Osteoblast (primary cell): ENCODE data around the gene COL4A2. TPM values are rescaled to one million over a fixed set of nuclear protein-coding genes. Genes with fewer than 3 reads are reported as not detected.

Source experiments
- DNase-seq: peaks from one replicate; pipeline ENCODE4 v3.0.0; 2011; ENCODE audit warnings: low spot score, mixed read lengths; ENCODE audit not compliant: insufficient read length; ENCODE audit errors: missing footprints
- H2AFZ ChIP-seq: 2 replicates; pipeline ENCODE4 v1.6.0; 2011; ENCODE audit warnings: mild to moderate bottlenecking, low read length
- H3K27ac ChIP-seq: 2 replicates; pipeline ENCODE4 v1.5.1; 2011; ENCODE audit warnings: mild to moderate bottlenecking, low read depth, low read length, moderate library complexity
- H3K27me3 ChIP-seq: 2 replicates; pipeline ENCODE4 v1.6.0; 2012; ENCODE audit warnings: mild to moderate bottlenecking, control low read depth, inconsistent platforms, low read length, moderate library complexity; ENCODE audit not compliant: insufficient read depth
- H3K36me3 ChIP-seq: 2 replicates; pipeline ENCODE4 v1.5.1; 2011; ENCODE audit warnings: mild to moderate bottlenecking, low read length, control low read depth, moderate library complexity; ENCODE audit not compliant: insufficient read depth
- H3K4me1 ChIP-seq: 2 replicates; pipeline ENCODE4 v1.5.1; 2011; ENCODE audit warnings: mild to moderate bottlenecking, low read length, control low read depth, moderate library complexity; ENCODE audit not compliant: insufficient read depth
- H3K4me2 ChIP-seq: 2 replicates; pipeline ENCODE4 v1.6.0; 2011; ENCODE audit warnings: mild to moderate bottlenecking, low read length; ENCODE audit not compliant: insufficient read depth
- H3K4me3 ChIP-seq: fragments of 200-600 bp; sonication (generic); 3 replicates; pipeline ENCODE4 v1.5.1; 2012; ENCODE audit warnings: mild to moderate bottlenecking, low read length, inconsistent platforms; ENCODE audit not compliant: insufficient read depth
- H3K79me2 ChIP-seq: 2 replicates; pipeline ENCODE4 v1.6.0; 2012; ENCODE audit warnings: mild to moderate bottlenecking, low read length, control low read depth, inconsistent platforms; ENCODE audit not compliant: insufficient read depth
- H3K9me3 ChIP-seq: 2 replicates; pipeline ENCODE4 v1.5.1; 2011; ENCODE audit warnings: low read depth, low read length, control low read depth
- H4K20me1 ChIP-seq: 2 replicates; pipeline ENCODE4 v1.6.0; 2012; ENCODE audit warnings: mild to moderate bottlenecking, low read length, control low read depth; ENCODE audit not compliant: insufficient read depth
- total RNA-seq: library from RNA; depleted of rRNA; stranded (reverse); fragments of >200 nt; gene quantifications from 2 replicates; pipeline ENCODE4 v1.2.3, GENCODE V29; 2012
- TF ChIP-seq, protein P1 (sequence below): IDR thresholded peaks from 2 replicates; pipeline ENCODE4 v1.5.1; 2011; ENCODE audit warnings: mild to moderate bottlenecking, low read depth, low read length, moderate library complexity; ENCODE audit errors: extremely low read depth

The COL4A2 gene
- total RNA-seq, 1 donor: 267 TPM

DNA sequence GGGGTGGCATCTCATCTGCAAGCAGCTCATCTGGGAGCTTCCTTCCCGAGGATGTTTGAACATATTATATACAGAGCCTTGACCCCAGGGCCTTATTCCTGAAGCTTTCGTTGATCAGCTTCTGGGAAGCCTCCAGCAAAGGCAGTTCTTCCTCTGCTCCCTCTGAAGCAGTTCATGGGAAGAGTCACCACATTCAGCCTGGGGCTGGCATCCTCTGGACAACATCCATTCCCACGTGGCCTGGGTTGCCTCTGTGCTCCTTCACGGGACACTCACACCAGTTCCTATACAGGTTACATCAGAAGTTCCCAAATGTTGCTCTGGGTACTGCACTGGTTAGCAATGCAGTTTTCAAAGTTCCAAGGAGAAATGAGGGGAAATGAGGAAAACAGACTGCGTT is 29.6 kb downstream of the COL4A2 start:
- TF ChIP-seq, protein P1, sequence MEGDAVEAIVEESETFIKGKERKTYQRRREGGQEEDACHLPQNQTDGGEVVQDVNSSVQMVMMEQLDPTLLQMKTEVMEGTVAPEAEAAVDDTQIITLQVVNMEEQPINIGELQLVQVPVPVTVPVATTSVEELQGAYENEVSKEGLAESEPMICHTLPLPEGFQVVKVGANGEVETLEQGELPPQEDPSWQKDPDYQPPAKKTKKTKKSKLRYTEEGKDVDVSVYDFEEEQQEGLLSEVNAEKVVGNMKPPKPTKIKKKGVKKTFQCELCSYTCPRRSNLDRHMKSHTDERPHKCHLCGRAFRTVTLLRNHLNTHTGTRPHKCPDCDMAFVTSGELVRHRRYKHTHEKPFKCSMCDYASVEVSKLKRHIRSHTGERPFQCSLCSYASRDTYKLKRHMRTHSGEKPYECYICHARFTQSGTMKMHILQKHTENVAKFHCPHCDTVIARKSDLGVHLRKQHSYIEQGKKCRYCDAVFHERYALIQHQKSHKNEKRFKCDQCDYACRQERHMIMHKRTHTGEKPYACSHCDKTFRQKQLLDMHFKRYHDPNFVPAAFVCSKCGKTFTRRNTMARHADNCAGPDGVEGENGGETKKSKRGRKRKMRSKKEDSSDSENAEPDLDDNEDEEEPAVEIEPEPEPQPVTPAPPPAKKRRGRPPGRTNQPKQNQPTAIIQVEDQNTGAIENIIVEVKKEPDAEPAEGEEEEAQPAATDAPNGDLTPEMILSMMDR: no peak
- H3K4me1 ChIP-seq: peaks cover 40% of the 10 kb centered on the region

DNA sequence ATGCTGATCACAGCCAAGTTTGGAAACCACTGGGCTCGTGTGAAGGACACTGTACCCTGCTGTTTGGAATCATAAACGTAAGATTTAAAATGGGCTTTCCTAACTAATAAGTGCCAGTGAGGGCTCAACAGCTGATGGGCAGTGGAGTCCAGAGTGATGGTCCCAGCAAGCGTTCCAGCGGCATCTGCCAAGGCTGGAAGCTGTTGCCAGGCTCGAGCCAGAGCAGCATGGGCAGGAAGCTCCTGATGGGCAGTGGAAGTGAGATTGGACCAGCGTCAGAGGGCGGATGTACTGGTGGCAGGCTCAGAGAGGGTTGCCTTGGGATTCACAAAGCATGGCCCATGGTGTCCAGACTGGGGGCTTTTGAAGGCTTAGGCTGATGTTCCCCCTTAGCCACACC is 30.2 kb downstream of the COL4A2 start:
- DNase-seq: peak; percentile 61
- H3K4me3 ChIP-seq: no peak overlapping the region
- peaks cover 37% of the 10 kb centered on the region for H3K36me3 ChIP-seq
- peaks cover 34% of the 10 kb centered on the region for H3K4me1 ChIP-seq
- TF ChIP-seq, protein P1: no peak
- no peaks in the 10 kb centered on the region for H3K27me3 ChIP-seq
- no peak overlapping the region for H3K4me2 ChIP-seq
- H3K27ac ChIP-seq: peak overlapping the region; percentile 79
- H3K9me3 ChIP-seq: no peaks in the 10 kb centered on the region
- H4K20me1 ChIP-seq: peaks cover 13% of the 10 kb centered on the region
- H3K79me2 ChIP-seq: peaks cover 75% of the 10 kb centered on the region
- H2AFZ ChIP-seq: no peak overlapping the region

More for the DNA sequence above, 29.6 kb downstream of the COL4A2 start:
- no peaks in the 10 kb centered on the region for H3K9me3 ChIP-seq
- no peak overlapping the region for H3K4me3 ChIP-seq
- H3K36me3 ChIP-seq: peaks cover 37% of the 10 kb centered on the region
- no peak for DNase-seq
- H3K27me3 ChIP-seq: no peaks in the 10 kb centered on the region
- H4K20me1 ChIP-seq: peaks cover 13% of the 10 kb centered on the region
- H2AFZ ChIP-seq: no peak overlapping the region
- no peak overlapping the region for H3K4me2 ChIP-seq
- H3K79me2 ChIP-seq: peaks cover 74% of the 10 kb centered on the region
- H3K27ac ChIP-seq: peak overlapping the region; percentile 31

DNA sequence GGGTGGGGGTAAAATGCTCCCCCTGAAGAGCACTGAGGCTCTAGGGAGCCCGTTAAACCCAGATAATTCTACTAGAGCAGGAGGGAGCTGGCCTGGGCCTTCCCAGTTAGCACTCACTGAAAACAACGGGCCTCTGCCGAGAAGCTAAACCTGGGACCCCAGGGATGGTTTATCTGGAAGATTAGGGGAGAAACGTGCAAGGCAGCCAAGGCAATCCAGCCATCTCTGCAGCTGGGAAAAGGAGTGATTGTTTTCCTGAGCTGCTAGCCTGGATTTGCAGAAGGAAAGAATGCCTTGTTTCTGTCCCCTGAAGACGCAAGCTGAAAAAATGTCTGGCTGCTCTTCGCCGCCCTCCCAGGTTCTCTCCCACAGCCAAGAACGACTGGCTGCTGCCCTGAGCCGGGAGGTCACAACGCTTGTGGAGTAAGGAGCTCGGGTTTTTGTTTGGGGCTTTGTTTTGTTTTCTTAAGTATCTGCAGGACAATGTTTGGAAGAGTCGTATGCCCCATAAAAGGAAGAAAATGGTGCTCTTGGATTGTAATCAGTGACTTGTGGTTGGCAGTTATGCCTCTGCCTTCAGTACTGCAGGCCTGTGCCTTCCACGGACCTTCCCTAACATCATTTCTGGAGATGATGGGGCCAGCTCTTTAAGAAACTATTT is 31.5 kb downstream of the COL4A2 start:
- Histone ChIP-seq H3K27me3 (no peaks in the 10 kb centered on the region), H3K27ac (peak overlapping the region; percentile 79), H3K4me2 (peak overlapping the region; percentile 35), H3K79me2 (peaks cover 75% of the 10 kb centered on the region), H3K4me1 (peaks cover 29% of the 10 kb centered on the region), H3K9me3 (no peaks in the 10 kb centered on the region), H2AFZ (peak overlapping the region; percentile 23), H3K36me3 (peaks cover 43% of the 10 kb centered on the region), H4K20me1 (peaks cover 13% of the 10 kb centered on the region), H3K4me3 (no peak overlapping the region)
- TF ChIP-seq, protein P1: no peak
- DNase-seq: no peak

DNA sequence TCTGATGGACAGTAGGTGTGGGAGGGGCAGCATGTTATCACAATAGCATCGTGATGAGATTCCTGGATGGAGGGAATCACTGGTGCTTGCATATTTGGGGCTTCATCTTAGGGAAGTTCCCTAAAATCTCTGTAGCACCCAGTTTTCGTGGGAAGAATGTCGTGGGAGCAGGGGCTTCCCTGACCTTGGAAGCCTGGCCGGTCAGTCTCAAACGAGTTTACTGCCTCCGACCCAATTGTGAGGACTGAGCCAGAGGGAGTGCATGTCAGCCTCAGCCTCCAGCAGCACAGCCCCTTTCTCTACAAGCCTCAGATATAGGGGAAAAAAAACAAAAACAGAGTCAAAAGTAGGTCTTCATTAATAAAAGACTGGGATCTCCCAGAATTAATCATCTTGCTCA is 32.2 kb downstream of the COL4A2 start:
- no peaks in the 10 kb centered on the region for H3K9me3 ChIP-seq
- H3K4me3 ChIP-seq: no peak overlapping the region
- no peak overlapping the region for H2AFZ ChIP-seq
- peaks cover 40% of the 10 kb centered on the region for H3K36me3 ChIP-seq
- H3K79me2 ChIP-seq: peaks cover 69% of the 10 kb centered on the region
- peak overlapping the region; percentile 79 for H3K27ac ChIP-seq
- H4K20me1 ChIP-seq: peaks cover 9% of the 10 kb centered on the region
- H3K27me3 ChIP-seq: no peaks in the 10 kb centered on the region
- peaks cover 29% of the 10 kb centered on the region for H3K4me1 ChIP-seq
- DNase-seq: no peak
- TF ChIP-seq, protein P1: no peak
- no peak overlapping the region for H3K4me2 ChIP-seq
